CD4-positive, alpha-beta T cell treated with Interleukin-4 for 1 hour (primary cell): ENCODE results near the gene ZNF208.
"Not testable (repeated sequence)": the region's sequence is repeated elsewhere in the genome, so short reads cannot be mapped to it uniquely, and the experiment has no call there.

Source experiments
- DNase-seq, 2 donors: peaks; one replicate each; pipeline ENCODE4 v3.0.0-alpha.2; 2020 to 2022

ZNF208 gene

DNA sequence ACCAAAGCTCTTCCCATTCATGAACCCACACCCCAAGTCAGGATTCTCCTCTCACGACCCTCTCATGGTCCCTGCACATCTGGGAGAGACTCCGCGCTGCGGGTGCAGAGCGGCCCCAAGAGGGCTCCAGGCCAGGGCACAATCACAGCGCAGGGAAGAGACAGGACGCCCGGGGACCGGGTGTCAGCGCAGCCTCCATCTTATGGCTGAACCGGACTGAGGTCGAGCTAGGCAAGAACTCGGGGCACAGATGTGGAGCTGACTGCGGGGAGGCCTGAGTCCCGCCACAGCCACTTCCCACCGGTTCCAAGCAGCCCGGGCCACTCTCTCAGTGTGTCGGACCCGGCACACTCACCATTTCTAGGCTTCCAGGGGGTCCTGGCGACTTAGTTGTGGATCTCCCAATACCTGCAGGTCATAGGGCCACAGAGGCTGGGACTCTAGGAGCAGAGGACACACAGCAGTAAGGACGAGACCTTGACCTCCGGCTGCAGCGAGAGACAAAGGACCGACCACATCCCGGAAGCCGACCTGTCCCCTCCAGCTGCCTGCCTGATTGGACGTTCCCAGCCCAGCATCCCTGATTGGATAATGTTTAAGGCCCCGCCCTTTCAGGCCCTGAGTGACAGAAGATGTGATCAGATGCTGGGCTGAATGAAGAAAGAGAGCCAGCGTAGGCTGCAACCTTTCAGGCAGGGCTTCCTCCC, at the start of gene ZNF208:
TSS of gene ZNF208 (minus strand) at position 507 of the 707 bp plus-strand sequence. CDS start at position 358, 149 bp downstream.
- DNase-seq = peak; percentile 35 to 61

DNA sequence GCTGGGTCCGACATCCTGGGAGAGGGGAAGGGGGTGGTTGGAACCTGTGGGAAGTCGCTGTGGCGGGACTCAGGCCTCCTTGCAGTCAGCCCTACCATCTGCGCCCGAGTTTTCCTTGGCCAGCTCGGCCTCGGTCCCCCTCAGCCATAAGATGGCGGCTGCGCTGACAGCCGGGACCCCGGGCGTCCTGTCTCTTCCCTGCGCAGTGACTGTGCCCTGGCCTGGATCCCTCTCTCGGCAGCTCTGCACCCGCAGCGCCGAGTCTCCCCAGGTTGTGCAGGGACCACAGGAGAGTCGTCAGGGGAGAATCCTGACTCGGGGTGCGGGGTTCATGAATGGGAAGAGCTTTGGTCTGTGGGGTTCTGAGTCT, 41.9 kb upstream of the ZNF208 start:
- DNase-seq = no peak

- not testable (repeated sequence) for DNase-seq
Observed at GRCh38 chr19:22041151-22041550, 30.4 kb upstream of the ZNF208 start.

GRCh38 chr19:22030680-22031079, 19.9 kb upstream of the ZNF208 start:
- no peak for DNase-seq

DNA sequence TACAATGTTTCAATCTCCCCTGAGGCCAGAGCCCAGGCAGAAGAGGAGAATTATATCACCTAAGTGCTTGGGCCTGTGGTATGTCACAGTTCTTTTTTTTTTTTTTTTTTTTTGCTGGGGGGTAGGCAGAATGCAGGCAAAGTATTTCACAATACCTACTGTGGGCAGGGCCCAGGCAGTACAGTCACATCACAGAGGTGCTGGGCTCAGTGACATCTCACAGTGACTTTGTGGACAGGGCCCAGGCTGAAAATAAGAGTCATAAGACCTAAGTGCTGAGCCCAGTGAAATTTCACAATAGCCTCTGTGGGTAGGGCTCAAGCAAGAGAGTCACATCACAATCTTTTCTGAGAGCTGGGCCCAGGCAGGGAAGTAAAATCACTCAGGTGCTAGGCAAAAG, 15.9 kb upstream of the ZNF208 start:
- no peak for DNase-seq

DNA sequence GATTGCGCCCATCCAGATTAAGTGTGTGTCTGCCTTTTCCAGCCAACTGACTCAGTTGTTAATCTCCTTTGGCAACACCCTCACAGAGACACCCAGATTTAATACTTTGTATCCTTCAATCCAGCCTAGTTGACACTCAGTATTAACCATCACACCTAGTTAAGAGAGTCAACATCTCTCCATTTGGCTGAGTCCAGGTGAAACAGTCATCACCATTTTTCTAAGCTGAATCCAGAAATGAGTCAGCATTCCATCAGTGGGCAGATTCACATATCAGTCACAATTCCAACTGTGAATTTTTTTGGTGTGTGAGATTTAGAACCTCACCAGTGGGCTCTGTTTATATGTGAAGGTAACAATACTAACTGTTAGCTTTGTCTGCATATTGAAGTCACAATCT, 14.8 kb upstream of the ZNF208 start:
- DNase-seq = not testable (repeated sequence)

- no peak for DNase-seq
Observed at GRCh38 chr19:21970466-21970865, 40.3 kb downstream of the ZNF208 start.

GRCh38 chr19:21947775-21948174, 63.0 kb downstream of the ZNF208 start:
- no peak for DNase-seq

- no peak for DNase-seq
Observed at GRCh38 chr19:21940684-21941083, 70.1 kb downstream of the ZNF208 start.

DNA sequence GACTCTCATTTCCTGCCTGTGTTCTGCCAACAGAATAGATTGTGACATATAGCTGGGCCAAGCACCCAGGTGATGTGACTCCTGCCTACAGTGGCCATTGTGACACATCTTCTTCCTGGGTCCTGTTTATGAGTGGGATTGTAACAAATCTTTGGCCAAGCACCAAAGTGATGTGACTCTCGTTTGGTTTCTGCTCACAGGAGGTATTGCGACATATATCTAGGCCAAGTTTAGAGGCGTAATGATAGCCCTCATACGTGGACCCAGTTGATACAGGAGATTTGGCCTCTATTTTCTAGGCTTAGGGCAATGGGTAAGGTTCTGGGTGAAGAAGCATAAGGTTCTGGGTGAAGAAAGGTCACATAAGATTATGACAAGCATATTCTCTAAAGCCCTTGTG, 76.2 kb downstream of the ZNF208 start:
- DNase-seq = no peak

- no peak for DNase-seq
Observed at GRCh38 chr19:21934131-21934530, 76.6 kb downstream of the ZNF208 start.

DNA sequence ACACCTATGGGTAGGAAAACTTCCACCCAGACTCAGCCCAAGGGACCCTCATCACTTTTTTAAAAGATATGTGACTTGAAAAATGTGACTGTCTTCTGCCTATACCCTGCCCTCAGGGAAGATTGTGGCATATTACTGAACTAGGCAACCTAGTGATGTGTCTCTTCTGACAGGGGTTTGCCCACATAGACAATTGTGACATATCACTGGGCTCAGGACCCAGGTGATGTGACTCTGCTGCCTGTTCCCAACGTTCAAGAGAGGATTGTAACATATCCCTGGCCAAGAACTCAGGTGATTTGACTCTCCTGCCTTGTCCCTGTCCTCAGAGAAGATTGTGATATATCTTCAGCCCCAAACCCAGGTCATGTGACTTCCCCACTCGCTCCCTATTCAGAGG, 88.5 kb downstream of the ZNF208 start:
- no peak for DNase-seq

- DNase-seq = no peak
Observed at GRCh38 chr19:21921691-21922180, 89.0 kb downstream of the ZNF208 start.

GRCh38 chr19:21915411-21915810, 95.3 kb downstream of the ZNF208 start:
- no peak for DNase-seq

GRCh38 chr19:21912654-21913053, 98.1 kb downstream of the ZNF208 start:
- no peak for DNase-seq

DNA sequence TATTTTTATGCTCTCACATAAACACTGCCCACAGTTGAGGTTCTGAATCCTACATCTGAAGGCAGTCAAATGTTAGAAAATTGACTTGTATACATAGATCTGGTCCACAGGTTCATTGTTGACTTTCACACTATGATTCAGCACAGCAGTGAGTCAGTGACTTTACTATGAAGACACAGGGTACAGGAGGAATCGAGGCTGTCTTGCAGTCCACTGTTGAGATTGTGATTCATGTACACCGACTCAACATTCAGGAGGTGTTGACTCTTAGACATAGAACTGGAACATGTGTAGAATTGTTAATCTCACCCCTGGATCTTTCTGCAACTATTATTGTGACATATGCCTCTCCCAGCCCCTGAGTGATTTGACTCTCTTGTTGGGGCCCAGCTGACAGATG, 100.4 kb downstream of the ZNF208 start:
- DNase-seq = no peak

- no peak for DNase-seq
Observed at GRCh38 chr19:21908066-21908465, 102.7 kb downstream of the ZNF208 start.

DNA sequence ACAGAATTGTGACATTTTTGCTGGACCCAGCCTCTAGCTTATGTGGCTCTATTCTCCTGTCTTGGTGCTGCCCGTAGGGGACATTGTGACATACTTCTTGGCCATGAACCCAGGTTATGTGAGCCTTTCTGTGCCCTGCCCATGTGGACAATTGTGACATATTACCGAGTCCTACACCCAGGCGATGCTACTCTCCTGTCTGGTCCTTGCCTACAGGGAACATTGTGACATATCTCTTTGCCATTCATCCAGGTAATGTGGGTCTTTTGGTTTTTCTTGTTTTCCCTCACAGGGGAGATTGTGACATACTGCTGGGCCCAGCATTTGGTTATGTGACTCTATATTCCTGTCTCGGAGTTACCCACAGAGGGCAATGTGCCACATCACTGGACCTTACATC, 103.2 kb downstream of the ZNF208 start:
- DNase-seq = no peak

GRCh38 chr19:21902571-21902970, 108.2 kb downstream of the ZNF208 start:
- DNase-seq = no peak

GRCh38 chr19:21901861-21902260, 108.9 kb downstream of the ZNF208 start:
- DNase-seq = no peak

- no peak for DNase-seq
Observed at GRCh38 chr19:21900401-21900800, 110.3 kb downstream of the ZNF208 start.

GRCh38 chr19:21891086-21891485, 119.7 kb downstream of the ZNF208 start:
- no peak for DNase-seq

DNA sequence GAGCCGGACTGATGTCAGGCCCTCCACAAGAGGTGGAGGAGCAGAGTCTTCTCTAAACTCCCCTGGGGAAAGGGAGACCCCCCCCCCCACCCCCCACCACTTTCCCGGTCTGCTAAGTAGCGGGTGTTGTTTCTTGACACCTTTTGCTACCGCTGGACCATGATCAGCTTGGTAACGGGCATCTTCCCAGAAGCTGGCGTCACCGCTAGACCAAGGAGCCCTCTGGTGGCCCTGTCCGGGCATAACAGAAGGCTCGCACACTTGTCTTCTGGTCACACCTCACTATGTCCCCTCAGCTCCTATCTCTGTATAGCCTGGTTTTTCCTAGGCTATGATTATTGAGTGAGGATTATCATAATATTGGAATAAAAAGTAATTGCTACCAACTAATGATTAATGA, 120.7 kb downstream of the ZNF208 start:
- DNase-seq = peak; percentile 23 to 37

DNA sequence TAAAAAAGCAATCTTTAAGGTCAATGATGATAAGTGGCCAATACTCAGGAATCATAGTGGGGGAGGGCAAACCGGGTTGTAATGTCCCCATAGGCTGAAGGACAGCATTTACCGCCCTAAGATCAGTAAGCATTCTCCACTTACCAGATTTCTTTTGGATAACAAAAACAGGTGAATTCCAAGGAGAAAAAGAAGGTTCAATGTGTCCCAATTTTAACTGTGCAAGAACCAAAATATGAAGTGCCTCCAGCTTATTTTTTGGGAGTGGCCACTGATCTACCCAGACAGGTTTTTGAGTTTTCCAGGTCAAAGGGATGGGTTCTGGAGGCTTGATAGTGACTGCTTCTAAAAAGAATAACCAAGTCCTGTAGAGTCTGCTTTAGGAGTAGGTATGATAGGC, 125.2 kb downstream of the ZNF208 start:
- DNase-seq = not testable (repeated sequence)

- not testable (repeated sequence) for DNase-seq
Observed at GRCh38 chr19:21884786-21885185, 126.0 kb downstream of the ZNF208 start.
